GM15510 (cell line): ENCODE results near the gene SPZ1.

ENCODE experiments used
- POLR2A ChIP-seq: IDR thresholded peaks from 3 replicates; pipeline ENCODE4 v1.6.1; 2011; ENCODE audit warnings: borderline replicate concordance; ENCODE audit not compliant: insufficient read length; ENCODE audit errors: extremely low read depth

Gene SPZ1

GRCh38 chr5:80369521-80369920 lies 49.7 kb downstream of the SPZ1 start:
- TF ChIP-seq POLR2A, result no peak

GRCh38 chr5:80370390-80370789 lies 50.6 kb downstream of the SPZ1 start:
- TF ChIP-seq POLR2A, result no peak
